Osteocyte (in vitro differentiated cells): ENCODE measurements around the gene MVD. TPM values are rescaled to one million over a fixed set of nuclear protein-coding genes. Genes with fewer than 3 reads are reported as not detected.

ENCODE experiments used
- DNase-seq: peaks from one replicate; pipeline ENCODE4 v3.0.0; 2021; ENCODE audit warnings: mixed read lengths; ENCODE audit not compliant: unreplicated experiment; ENCODE audit errors: extremely low spot score
- H3K27ac Mint-ChIP-seq: one replicate; pipeline ENCODE4 v1.8.0; 2021; ENCODE audit warnings: mild to moderate bottlenecking, mixed read lengths; ENCODE audit not compliant: unreplicated experiment
- H3K27me3 Mint-ChIP-seq: one replicate; pipeline ENCODE4 v1.8.0; 2021; ENCODE audit warnings: mixed read lengths; ENCODE audit not compliant: unreplicated experiment
- H3K36me3 Mint-ChIP-seq: one replicate; pipeline ENCODE4 v1.8.0; 2021; ENCODE audit warnings: mixed read lengths; ENCODE audit not compliant: unreplicated experiment
- H3K4me1 Mint-ChIP-seq: one replicate; pipeline ENCODE4 v1.8.0; 2021; ENCODE audit warnings: mixed read lengths; ENCODE audit not compliant: unreplicated experiment
- H3K4me3 Mint-ChIP-seq: one replicate; pipeline ENCODE4 v1.8.0; 2021; ENCODE audit warnings: mild to moderate bottlenecking, moderate library complexity, mixed read lengths; ENCODE audit not compliant: unreplicated experiment
- H3K9me3 Mint-ChIP-seq: one replicate; pipeline ENCODE4 v1.8.0; 2021; ENCODE audit warnings: mixed read lengths; ENCODE audit not compliant: unreplicated experiment
- CTCF ChIP-seq: fragments of 200-600 bp; sonication (generic); IDR thresholded peaks from 2 replicates; pipeline ENCODE4 v1.5.0; 2021; ENCODE audit warnings: antibody characterized with exemption, mild to moderate bottlenecking, moderate library complexity
- total RNA-seq: library from RNA; stranded (reverse); gene quantifications from 2 replicates; pipeline ENCODE4 v1.2.1, GENCODE V29; 2021

The MVD gene
- total RNA-seq, 1 donor from 2014 or later = 32.8 TPM

- DNase-seq = no peak
- Mint-ChIP-seq H3K4me3 (no peak overlapping the region), H3K9me3 (no peaks in the 10 kb centered on the region), H3K4me1 (peaks cover 7% of the 10 kb centered on the region), H3K27me3 (no peaks in the 10 kb centered on the region), H3K36me3 (peaks cover 18% of the 10 kb centered on the region), H3K27ac (no peak overlapping the region)
- no peak for TF ChIP-seq CTCF
Measured at GRCh38 chr16:88622125-88622524, 40.8 kb downstream of the MVD start.

GRCh38 chr16:88619859-88620815 lies 42.8 kb downstream of the MVD start:
- DNase-seq = no peak
- H3K27me3 Mint-ChIP-seq = no peaks in the 10 kb centered on the region
- peaks cover 16% of the 10 kb centered on the region for H3K36me3 Mint-ChIP-seq
- H3K27ac Mint-ChIP-seq = no peak overlapping the region
- TF ChIP-seq CTCF = no peak
- H3K4me3 Mint-ChIP-seq = no peak overlapping the region
- peaks cover 10% of the 10 kb centered on the region for H3K4me1 Mint-ChIP-seq
- H3K9me3 Mint-ChIP-seq = no peaks in the 10 kb centered on the region

GRCh38 chr16:88618956-88619667 lies 43.8 kb downstream of the MVD start:
- Mint-ChIP-seq H3K27me3 (no peaks in the 10 kb centered on the region), H3K4me3 (no peak overlapping the region)

GRCh38 chr16:88618182-88618955 lies 44.5 kb downstream of the MVD start:
- Mint-ChIP-seq H3K27ac (no peak overlapping the region), H3K4me3 (no peak overlapping the region), H3K4me1 (peaks cover 10% of the 10 kb centered on the region), H3K9me3 (no peaks in the 10 kb centered on the region), H3K27me3 (no peaks in the 10 kb centered on the region), H3K36me3 (peaks cover 12% of the 10 kb centered on the region)
- TF ChIP-seq CTCF = no peak
- DNase-seq = no peak

More at GRCh38 chr16:88618956-88619667, 43.8 kb downstream of the MVD start:
- TF ChIP-seq CTCF = no peak
- DNase-seq = no peak
- no peak overlapping the region for H3K27ac Mint-ChIP-seq
- H3K9me3 Mint-ChIP-seq = no peaks in the 10 kb centered on the region
- H3K36me3 Mint-ChIP-seq = peaks cover 17% of the 10 kb centered on the region
- H3K4me1 Mint-ChIP-seq = peaks cover 10% of the 10 kb centered on the region
